ENCODE results near the gene DISP2.

The DISP2 gene

GRCh38 chr15:40317580-40317979 is 40.4 kb upstream of the DISP2 start:
- no peaks in the 10 kb centered on the region for H3K36me3 ChIP-seq (ENCODE audit: insufficient read depth, low read length)

DNA sequence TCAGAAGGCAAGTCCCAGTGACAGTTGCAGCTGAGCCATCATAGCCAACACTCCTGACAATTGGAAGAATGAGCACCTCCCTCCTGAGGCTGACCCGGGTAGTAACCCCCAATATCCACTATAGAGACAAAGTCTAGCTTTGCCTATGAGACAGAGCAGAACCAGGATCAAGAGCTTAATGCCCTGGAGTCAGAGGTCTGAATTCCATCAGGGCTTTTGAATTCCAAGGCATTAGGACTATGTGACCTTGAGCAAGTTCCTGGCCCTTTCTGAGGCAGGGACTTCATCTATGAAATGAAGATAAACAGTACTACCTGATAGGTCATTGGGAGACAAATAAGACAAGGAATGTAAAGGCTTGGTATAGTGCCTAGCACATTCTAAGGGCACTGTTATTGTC is 37.6 kb upstream of the DISP2 start:
- Histone ChIP-seq H4K20me1 (ENCODE audit: insufficient read depth, low read length, poor library complexity, severe bottlenecking) (peaks cover 9% of the 10 kb centered on the region), H3K9ac (ENCODE audit: low read depth, low read length, poor library complexity, severe bottlenecking) (no peak overlapping the region), H3F3A (ENCODE audit: low read depth) (no peaks in the 10 kb centered on the region), H3K9me3 (ENCODE audit: insufficient read depth, low read depth, low read length) (no peaks in the 10 kb centered on the region), H3K79me2 (ENCODE audit: insufficient read depth, low read length) (peaks cover 17% of the 10 kb centered on the region), H3K27me3 (ENCODE audit: insufficient read depth, low read length, poor library complexity, severe bottlenecking) (no peaks in the 10 kb centered on the region), H3K4me3 (ENCODE audit: low read length, poor library complexity, severe bottlenecking) (no peak overlapping the region), H2AFZ (ENCODE audit: low read length) (no peak overlapping the region), H3K9me2 (replicated peaks; ENCODE audit: low read depth, low read length) (no peaks in the 10 kb centered on the region), H3K4me1 (ENCODE audit: insufficient read depth, low read length, poor library complexity, severe bottlenecking) (peaks cover 7% of the 10 kb centered on the region), H3K36me3 (ENCODE audit: insufficient read depth, low read length) (no peaks in the 10 kb centered on the region), H3K4me2 (ENCODE audit: low read depth, low read length, poor library complexity, severe bottlenecking) (no peak overlapping the region)
- TF ChIP-seq EZH2phosphoT487 (IDR thresholded peaks at IDR 0.05; ENCODE audit: borderline replicate concordance) (no peak), CTCF (conservative IDR thresholded peaks at IDR 0.05; ENCODE audit: low read length) (no peak)

More at GRCh38 chr15:40317580-40317979, 40.4 kb upstream of the DISP2 start:
- Histone ChIP-seq H3K27me3 (ENCODE audit: insufficient read depth, low read length, poor library complexity, severe bottlenecking) (no peaks in the 10 kb centered on the region), H3K79me2 (ENCODE audit: insufficient read depth, low read length) (no peaks in the 10 kb centered on the region), H3K4me3 (ENCODE audit: low read length, poor library complexity, severe bottlenecking) (no peak overlapping the region), H2AFZ (ENCODE audit: low read length) (no peak overlapping the region), H3K4me1 (ENCODE audit: insufficient read depth, low read length, poor library complexity, severe bottlenecking) (peaks cover 22% of the 10 kb centered on the region), H3F3A (ENCODE audit: low read depth) (no peaks in the 10 kb centered on the region), H3K9me2 (replicated peaks; ENCODE audit: low read depth, low read length) (no peaks in the 10 kb centered on the region), H3K9ac (ENCODE audit: low read depth, low read length, poor library complexity, severe bottlenecking) (no peak overlapping the region), H3K4me2 (ENCODE audit: low read depth, low read length, poor library complexity, severe bottlenecking) (no peak overlapping the region), H3K9me3 (ENCODE audit: insufficient read depth, low read depth, low read length) (no peaks in the 10 kb centered on the region), H4K20me1 (ENCODE audit: insufficient read depth, low read length, poor library complexity, severe bottlenecking) (no peaks in the 10 kb centered on the region)
- TF ChIP-seq CTCF (conservative IDR thresholded peaks at IDR 0.05; ENCODE audit: low read length) (no peak), EZH2phosphoT487 (IDR thresholded peaks at IDR 0.05; ENCODE audit: borderline replicate concordance) (no peak)

DNA sequence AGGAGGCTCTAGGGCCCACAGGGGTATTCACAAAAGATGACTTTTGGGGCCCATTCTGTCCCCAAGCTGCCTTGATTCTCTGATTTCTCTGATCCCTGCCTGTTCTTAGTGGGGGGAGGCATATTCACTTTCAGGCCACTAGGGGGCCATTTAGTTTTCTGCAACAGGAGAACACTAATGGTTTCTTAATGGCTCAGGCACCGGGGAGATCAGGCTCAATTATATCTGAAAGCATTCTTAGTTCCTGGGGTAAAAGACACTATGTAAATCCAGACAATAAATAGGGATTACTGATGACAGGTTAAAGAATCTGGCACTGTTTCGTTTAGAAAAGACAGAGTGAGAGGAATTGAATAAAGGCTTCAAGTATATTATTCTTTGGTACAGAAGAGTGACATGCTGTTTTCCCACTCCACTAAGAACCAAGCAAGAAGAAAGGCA is 37.1 kb upstream of the DISP2 start:
- H2AFZ ChIP-seq (ENCODE audit: low read length): no peak overlapping the region
- TF ChIP-seq EZH2phosphoT487 (IDR thresholded peaks at IDR 0.05; ENCODE audit: borderline replicate concordance): no peak
- peak; percentile 93 for TF ChIP-seq CTCF (conservative IDR thresholded peaks at IDR 0.05; ENCODE audit: low read length)
- peaks cover 22% of the 10 kb centered on the region for H3K79me2 ChIP-seq (ENCODE audit: insufficient read depth, low read length)

More for the DNA sequence above, 37.1 kb upstream of the DISP2 start:
- no peak overlapping the region for H3K9ac ChIP-seq (ENCODE audit: low read depth, low read length, poor library complexity, severe bottlenecking)
- no peaks in the 10 kb centered on the region for H3K36me3 ChIP-seq (ENCODE audit: insufficient read depth, low read length)
- H3K9me3 ChIP-seq (ENCODE audit: insufficient read depth, low read depth, low read length): no peaks in the 10 kb centered on the region
- H3K27me3 ChIP-seq (ENCODE audit: insufficient read depth, low read length, poor library complexity, severe bottlenecking): no peaks in the 10 kb centered on the region
- peaks cover 13% of the 10 kb centered on the region for H4K20me1 ChIP-seq (ENCODE audit: insufficient read depth, low read length, poor library complexity, severe bottlenecking)
- peaks cover 13% of the 10 kb centered on the region for H3K4me1 ChIP-seq (ENCODE audit: insufficient read depth, low read length, poor library complexity, severe bottlenecking)
- no peaks in the 10 kb centered on the region for H3F3A ChIP-seq (ENCODE audit: low read depth)
- H3K4me3 ChIP-seq (ENCODE audit: low read length, poor library complexity, severe bottlenecking): no peak overlapping the region
- H3K9me2 ChIP-seq (replicated peaks; ENCODE audit: low read depth, low read length): no peaks in the 10 kb centered on the region
- no peak overlapping the region for H3K4me2 ChIP-seq (ENCODE audit: low read depth, low read length, poor library complexity, severe bottlenecking)
